ENCODE measurements around the gene LCN6. TPM values are rescaled to one million over a fixed set of nuclear protein-coding genes. Genes with fewer than 3 reads are reported as not detected.

Gene LCN6
- total RNA-seq, 2 experiments from 2014 or later = not detected

DNA sequence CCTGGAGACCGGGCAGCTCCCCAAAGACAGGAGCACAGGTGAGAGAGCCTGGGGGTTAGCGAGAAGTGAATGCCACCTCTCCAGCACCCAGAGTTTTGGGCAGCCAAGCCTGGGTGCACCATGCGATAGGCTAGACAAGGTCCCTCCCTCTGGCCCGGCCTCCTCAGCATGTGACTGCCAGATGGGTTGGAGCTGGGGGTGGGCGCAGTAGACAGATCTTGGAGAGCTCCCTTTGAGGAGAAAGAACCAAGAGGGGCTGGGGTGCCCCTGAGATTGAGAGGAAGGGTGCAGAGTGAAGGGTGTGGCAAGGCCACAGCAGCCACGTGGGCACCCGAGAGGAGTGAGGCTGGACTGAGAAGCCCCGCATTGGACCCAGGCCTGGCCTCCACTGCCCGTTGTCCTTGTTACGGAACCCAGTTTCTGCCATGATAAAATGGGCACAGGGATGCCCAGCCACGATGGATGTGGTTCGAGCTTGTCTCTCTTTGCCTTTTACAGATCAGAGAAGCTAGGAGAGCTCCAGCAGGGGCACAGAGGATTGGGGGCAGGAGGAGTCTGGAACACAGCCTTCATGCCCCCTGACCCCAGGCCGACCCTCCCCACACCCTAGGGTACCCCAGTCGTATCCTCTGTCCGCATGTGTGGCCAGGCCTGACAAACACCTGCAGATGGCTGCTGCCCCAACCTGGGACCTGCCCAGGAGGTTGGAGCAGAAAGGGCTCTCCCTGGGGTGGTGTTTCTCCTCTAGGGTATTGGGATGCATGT, 44.2 kb upstream of the LCN6 start:
- POLR2A ChIA-PET = interaction anchor here (0.7 to 4.4 kb wide), 3 partner anchors 15 to 242 kb away, joined by 3 to 30 read pairs (median 3); partner anchors contain the start of genes CLIC3 and RABL6
- Mint-ChIP-seq H3K36me3 (ENCODE audit: low read depth) (no peaks in the 10 kb centered on the region), H3K4me3 (peak overlapping the region; percentile 91), H3K4me1 (ENCODE audit: low read depth) (peaks cover 53% of the 10 kb centered on the region), H3K27me3 (no peaks in the 10 kb centered on the region), H3K27ac (peak overlapping the region; percentile 99), H3K9me3 (no peaks in the 10 kb centered on the region)
- ATAC-seq (ENCODE audit: poor library complexity) (no peak), DNase-seq (peak in 1 of 14 experiments; percentile 41)
- Histone ChIP-seq H3K9me3 (ENCODE audit: control insufficient read depth in 1 of 2, insufficient read depth in 1 of 2, low read length in 2 of 2) (no peaks in the 10 kb centered on the region), H3K27ac (ENCODE audit: low read depth in 1 of 2, low read length in 2 of 2) (peak overlapping the region in 1 of 2 donors; percentile 95), H3K4me3 (ENCODE audit: low read length) (peak overlapping the region; percentile 77), H3K27me3 (ENCODE audit: control insufficient read depth in 1 of 2, insufficient read depth in 2 of 2, low read length in 2 of 2) (no peaks in the 10 kb centered on the region), H3K4me1 (ENCODE audit: insufficient read depth, low read length) (peaks cover 32% of the 10 kb centered on the region), H3K36me3 (ENCODE audit: insufficient read depth, low read length) (peaks cover 14% of the 10 kb centered on the region)
- TF ChIP-seq, protein P1, sequence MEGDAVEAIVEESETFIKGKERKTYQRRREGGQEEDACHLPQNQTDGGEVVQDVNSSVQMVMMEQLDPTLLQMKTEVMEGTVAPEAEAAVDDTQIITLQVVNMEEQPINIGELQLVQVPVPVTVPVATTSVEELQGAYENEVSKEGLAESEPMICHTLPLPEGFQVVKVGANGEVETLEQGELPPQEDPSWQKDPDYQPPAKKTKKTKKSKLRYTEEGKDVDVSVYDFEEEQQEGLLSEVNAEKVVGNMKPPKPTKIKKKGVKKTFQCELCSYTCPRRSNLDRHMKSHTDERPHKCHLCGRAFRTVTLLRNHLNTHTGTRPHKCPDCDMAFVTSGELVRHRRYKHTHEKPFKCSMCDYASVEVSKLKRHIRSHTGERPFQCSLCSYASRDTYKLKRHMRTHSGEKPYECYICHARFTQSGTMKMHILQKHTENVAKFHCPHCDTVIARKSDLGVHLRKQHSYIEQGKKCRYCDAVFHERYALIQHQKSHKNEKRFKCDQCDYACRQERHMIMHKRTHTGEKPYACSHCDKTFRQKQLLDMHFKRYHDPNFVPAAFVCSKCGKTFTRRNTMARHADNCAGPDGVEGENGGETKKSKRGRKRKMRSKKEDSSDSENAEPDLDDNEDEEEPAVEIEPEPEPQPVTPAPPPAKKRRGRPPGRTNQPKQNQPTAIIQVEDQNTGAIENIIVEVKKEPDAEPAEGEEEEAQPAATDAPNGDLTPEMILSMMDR (IDR thresholded peaks at IDR 0.05) = no peak
- intact Hi-C loops (cut with DNase I, micrococcal nuclease) = loop anchor here in 1 of 2 experiments (10.0 kb wide), 1 partner anchor 662 kb away; the partner anchor contains the start of gene NSMF
- CTCF ChIA-PET = interaction anchor here (0.7 to 1.4 kb wide), 2 partner anchors 15 to 50 kb away, joined by 3 to 4 read pairs; partner anchors contain the start of genes AJM1 and RABL6

DNA sequence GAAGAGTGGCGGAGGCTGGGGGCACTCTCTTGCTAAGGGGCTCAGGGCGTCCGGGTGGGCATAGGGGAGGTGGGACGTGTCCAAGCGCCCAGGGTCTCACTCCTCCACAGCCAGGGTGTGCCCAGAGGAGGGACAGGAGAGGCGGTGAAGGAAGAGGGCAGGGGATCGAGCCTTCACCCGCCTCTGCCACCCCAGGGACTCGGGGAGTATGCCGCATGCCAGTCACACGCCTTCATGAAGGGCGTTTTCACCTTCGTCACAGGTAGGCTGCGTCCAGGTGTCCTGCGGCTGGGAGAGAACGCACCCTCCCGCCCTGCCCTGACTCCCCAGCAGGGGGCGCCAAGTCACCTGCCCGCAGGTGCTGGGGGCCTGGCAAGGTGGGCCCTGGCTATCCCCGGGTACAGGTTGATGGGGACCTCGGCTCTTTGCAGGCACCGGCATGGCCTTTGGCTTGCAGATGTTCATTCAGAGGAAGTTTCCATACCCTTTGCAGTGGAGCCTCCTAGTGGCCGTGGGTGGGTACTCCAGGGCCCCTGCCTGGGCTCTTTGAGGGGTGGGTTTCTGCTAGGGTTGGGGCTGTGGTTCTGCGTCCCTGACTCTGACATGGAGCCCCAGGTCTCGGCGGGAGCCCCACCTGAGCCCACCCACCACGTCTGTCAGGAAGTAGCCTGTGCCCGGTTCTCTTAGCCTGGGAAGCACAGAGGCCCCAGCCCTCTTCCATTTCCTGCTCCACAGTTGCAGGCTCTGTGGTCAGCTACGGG, 43.4 kb upstream of the LCN6 start:
- Mint-ChIP-seq H3K27me3 (no peaks in the 10 kb centered on the region), H3K9me3 (no peaks in the 10 kb centered on the region), H3K36me3 (ENCODE audit: low read depth) (no peaks in the 10 kb centered on the region), H3K4me3 (peak overlapping the region; percentile 91), H3K4me1 (ENCODE audit: low read depth) (peaks cover 47% of the 10 kb centered on the region), H3K27ac (peak overlapping the region; percentile 99)
- ChIA-PET POLR2A (interaction anchor here (0.7 to 4.4 kb wide), 6 partner anchors 9 to 286 kb away, joined by 3 to 30 read pairs (median 3); partner anchors contain the start of genes CLIC3, RABL6 and UAP1L1), CTCF (interaction anchor here (0.7 to 1.4 kb wide), 3 partner anchors 16 to 243 kb away, joined by 3 to 4 read pairs (median 4); partner anchors contain the start of genes AJM1 and RABL6)
- H3K4me1 ChIP-seq (ENCODE audit: insufficient read depth, low read length) = peaks cover 33% of the 10 kb centered on the region
- DNase-seq = peak; percentile 39 to 89 (median 68)
- H3K27me3 ChIP-seq (ENCODE audit: control insufficient read depth in 1 of 2, insufficient read depth in 2 of 2, low read length in 2 of 2) = no peaks in the 10 kb centered on the region
- H3K27ac ChIP-seq (ENCODE audit: low read depth in 1 of 2, low read length in 2 of 2) = peak overlapping the region; percentile 95
- H3K36me3 ChIP-seq (ENCODE audit: insufficient read depth, low read length) = peaks cover 14% of the 10 kb centered on the region
- no peaks in the 10 kb centered on the region for H3K9me3 ChIP-seq (ENCODE audit: control insufficient read depth in 1 of 2, insufficient read depth in 1 of 2, low read length in 2 of 2)
- peak overlapping the region; percentile 77 for H3K4me3 ChIP-seq (ENCODE audit: low read length)
- peak; percentile 35 for ATAC-seq (ENCODE audit: poor library complexity)
- TF ChIP-seq, protein P1 (IDR thresholded peaks at IDR 0.05) = peak; percentile 99
- intact Hi-C loops (cut with DNase I, micrococcal nuclease) = loop anchor here in 1 of 2 experiments (1.0 to 10.0 kb wide), 3 partner anchors 9 to 663 kb away; partner anchors contain the start of genes C8G, FBXW5 and NSMF
